ENCODE measurements around the gene DOP1A. TPM values are rescaled to one million over a fixed set of nuclear protein-coding genes. Genes with fewer than 3 reads are reported as not detected.
"Not testable (repeated sequence)": the region's sequence is repeated elsewhere in the genome, so short reads cannot be mapped to it uniquely, and the experiment has no call there.

The DOP1A gene
- total RNA-seq, 1 donor = 44.0 TPM

GRCh38 chr6:83182114-83182513 lies 114.6 kb downstream of the DOP1A start:
- TF ChIP-seq CTCF (IDR thresholded peaks at IDR 0.05; ENCODE audit: insufficient read depth, low read depth, low read length) = no peak
- H3K4me3 ChIP-seq (ENCODE audit: low read depth, low read length) = no peak overlapping the region
- no peak for DNase-seq (ENCODE audit: low read depth)

- H3K4me3 ChIP-seq (ENCODE audit: low read depth, low read length) = peak overlapping the region; percentile 3
- peak; percentile 99 for DNase-seq (ENCODE audit: low read depth)
- no peak for TF ChIP-seq CTCF (IDR thresholded peaks at IDR 0.05; ENCODE audit: insufficient read depth, low read depth, low read length)
Measured at GRCh38 chr6:83183082-83183828, 115.8 kb downstream of the DOP1A start.

GRCh38 chr6:83185096-83185495 lies 117.6 kb downstream of the DOP1A start:
- H3K4me3 ChIP-seq (ENCODE audit: low read depth, low read length) = no peak overlapping the region
- TF ChIP-seq CTCF (IDR thresholded peaks at IDR 0.05; ENCODE audit: insufficient read depth, low read depth, low read length) = no peak
- DNase-seq (ENCODE audit: low read depth) = no peak

GRCh38 chr6:83188501-83188900 lies 121.0 kb downstream of the DOP1A start:
- no peak for DNase-seq (ENCODE audit: low read depth)
- no peak for TF ChIP-seq CTCF (IDR thresholded peaks at IDR 0.05; ENCODE audit: insufficient read depth, low read depth, low read length)
- no peak overlapping the region for H3K4me3 ChIP-seq (ENCODE audit: low read depth, low read length)

- peak; percentile 95 for DNase-seq (ENCODE audit: low read depth)
- TF ChIP-seq CTCF (IDR thresholded peaks at IDR 0.05; ENCODE audit: insufficient read depth, low read depth, low read length) = no peak
- peak overlapping the region; percentile 90 for H3K4me3 ChIP-seq (ENCODE audit: low read depth, low read length)
Measured at GRCh38 chr6:83190626-83191025, 123.2 kb downstream of the DOP1A start.

GRCh38 chr6:83191974-83192373 lies 124.5 kb downstream of the DOP1A start:
- not testable (repeated sequence) for DNase-seq (ENCODE audit: low read depth)
- H3K4me3 ChIP-seq (ENCODE audit: low read depth, low read length) = peak overlapping the region; percentile 90

- H3K4me3 ChIP-seq (ENCODE audit: low read depth, low read length) = peak overlapping the region; percentile 90
- peak; percentile 27 for DNase-seq (ENCODE audit: low read depth)
- TF ChIP-seq CTCF (IDR thresholded peaks at IDR 0.05; ENCODE audit: insufficient read depth, low read depth, low read length) = no peak
Measured at GRCh38 chr6:83192456-83192855, 125.0 kb downstream of the DOP1A start.
